Measurements from ENCODE around the gene CERS4. TPM values are rescaled to one million over a fixed set of nuclear protein-coding genes. Genes with fewer than 3 reads are reported as not detected.
"Not testable (repeated sequence)": the region's sequence is repeated elsewhere in the genome, so short reads cannot be mapped to it uniquely, and the experiment has no call there.

CERS4 gene
- total RNA-seq, 2 donors from 2014 or later, result 14.7 to 33.0 TPM

GRCh38 chr19:8204961-8205360 is 4.2 kb upstream of the CERS4 start:
- Mint-ChIP-seq H3K4me1 (peaks cover 3% of the 10 kb centered on the region), H3K27ac (no peak overlapping the region), H3K4me3 (no peak overlapping the region), H3K27me3 (no peaks in the 10 kb centered on the region), H3K9me3 (no peaks in the 10 kb centered on the region), H3K36me3 (ENCODE audit: low read depth) (peaks cover 5% of the 10 kb centered on the region)
- ATAC-seq (replicated peaks), result no peak

GRCh38 chr19:8206147-8207087 is 2.8 kb upstream of the CERS4 start:
- no peak for ATAC-seq (replicated peaks)
- Mint-ChIP-seq H3K36me3 (ENCODE audit: low read depth) (peaks cover 10% of the 10 kb centered on the region), H3K9me3 (no peaks in the 10 kb centered on the region), H3K4me1 (peaks cover 10% of the 10 kb centered on the region), H3K4me3 (no peak overlapping the region), H3K27ac (peak overlapping the region; percentile 52), H3K27me3 (no peaks in the 10 kb centered on the region)

DNA sequence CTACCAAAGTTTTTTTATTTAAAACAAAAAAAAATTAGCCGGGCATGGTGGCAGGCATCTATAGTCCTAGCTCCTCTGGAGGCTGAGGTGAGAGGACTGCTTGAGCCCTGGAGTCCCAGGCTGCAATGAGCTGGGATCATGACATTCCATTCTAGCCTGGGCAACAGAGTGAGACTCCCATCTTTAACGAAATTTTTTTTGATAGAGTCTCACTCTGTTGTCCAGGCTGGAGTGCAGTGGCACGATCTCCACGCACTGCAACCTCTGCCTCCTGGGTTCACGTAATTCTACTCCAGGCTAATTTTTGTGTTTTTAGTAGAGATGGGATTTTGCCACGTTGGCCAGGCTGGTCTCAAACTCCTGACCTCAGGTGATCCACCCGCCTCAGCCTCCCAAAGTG is 1.8 kb upstream of the CERS4 start:
- H3K4me1 Mint-ChIP-seq, result peaks cover 19% of the 10 kb centered on the region
- not testable (repeated sequence) for ATAC-seq (replicated peaks); H3K27me3 Mint-ChIP-seq; H3K4me3 Mint-ChIP-seq; H3K9me3 Mint-ChIP-seq; H3K27ac Mint-ChIP-seq
- peaks cover 18% of the 10 kb centered on the region for H3K36me3 Mint-ChIP-seq (ENCODE audit: low read depth)

DNA sequence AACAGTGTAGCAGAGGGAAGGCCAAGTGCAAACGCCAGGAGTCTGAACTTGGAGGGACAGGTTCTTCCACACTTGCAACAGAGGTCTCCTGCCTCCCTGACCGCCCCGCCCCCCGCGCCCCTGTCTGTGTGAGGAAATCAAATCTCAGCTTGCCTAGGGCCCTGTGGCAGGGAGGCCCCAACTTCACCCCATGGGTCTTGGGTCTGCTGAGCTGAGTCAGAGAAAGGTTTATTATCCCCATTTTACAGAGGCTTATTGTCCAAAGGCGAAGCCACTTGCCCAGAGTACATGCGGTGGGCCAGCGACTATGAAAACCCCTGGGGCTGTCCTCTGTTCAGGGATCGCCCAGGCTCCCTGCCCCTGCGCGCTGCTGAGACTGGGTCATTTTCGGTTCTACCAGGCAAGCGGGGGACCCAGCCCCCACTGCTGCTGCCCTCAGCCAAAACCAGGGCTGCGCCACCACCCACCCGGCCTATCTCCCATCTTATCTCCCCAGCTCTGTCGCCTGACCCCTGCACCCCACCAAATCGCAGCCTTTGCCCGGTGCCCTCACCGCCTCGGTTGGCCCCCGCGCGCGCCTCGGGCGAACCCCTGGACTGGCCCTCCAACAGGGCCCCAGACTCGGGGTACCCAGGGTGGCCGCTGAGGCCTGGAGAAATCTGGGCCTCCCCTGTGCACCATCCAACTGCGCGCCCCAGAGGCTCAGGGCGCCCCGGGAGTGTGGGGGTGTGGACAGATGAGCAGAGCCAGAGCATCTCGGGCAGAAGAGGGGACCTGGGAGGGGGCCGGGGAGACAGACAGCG is 850 bp upstream of the CERS4 start:
- peak overlapping the region; percentile 48 for H3K4me3 Mint-ChIP-seq
- no peak overlapping the region for H3K27ac Mint-ChIP-seq
- H3K27me3 Mint-ChIP-seq, result no peaks in the 10 kb centered on the region
- peaks cover 27% of the 10 kb centered on the region for H3K36me3 Mint-ChIP-seq (ENCODE audit: low read depth)
- peaks cover 19% of the 10 kb centered on the region for H3K4me1 Mint-ChIP-seq
- no peaks in the 10 kb centered on the region for H3K9me3 Mint-ChIP-seq
- peak; percentile 2 for ATAC-seq (replicated peaks)

- Mint-ChIP-seq H3K4me3 (peak overlapping the region; percentile 94), H3K27me3 (no peaks in the 10 kb centered on the region), H3K36me3 (ENCODE audit: low read depth) (peaks cover 40% of the 10 kb centered on the region), H3K4me1 (peaks cover 28% of the 10 kb centered on the region), H3K9me3 (no peaks in the 10 kb centered on the region), H3K27ac (peak overlapping the region; percentile 97)
- ATAC-seq (replicated peaks), result peak; percentile 85
These were observed 550 bp downstream of the CERS4 start for GRCh38 chr19:8209462-8210378.

DNA sequence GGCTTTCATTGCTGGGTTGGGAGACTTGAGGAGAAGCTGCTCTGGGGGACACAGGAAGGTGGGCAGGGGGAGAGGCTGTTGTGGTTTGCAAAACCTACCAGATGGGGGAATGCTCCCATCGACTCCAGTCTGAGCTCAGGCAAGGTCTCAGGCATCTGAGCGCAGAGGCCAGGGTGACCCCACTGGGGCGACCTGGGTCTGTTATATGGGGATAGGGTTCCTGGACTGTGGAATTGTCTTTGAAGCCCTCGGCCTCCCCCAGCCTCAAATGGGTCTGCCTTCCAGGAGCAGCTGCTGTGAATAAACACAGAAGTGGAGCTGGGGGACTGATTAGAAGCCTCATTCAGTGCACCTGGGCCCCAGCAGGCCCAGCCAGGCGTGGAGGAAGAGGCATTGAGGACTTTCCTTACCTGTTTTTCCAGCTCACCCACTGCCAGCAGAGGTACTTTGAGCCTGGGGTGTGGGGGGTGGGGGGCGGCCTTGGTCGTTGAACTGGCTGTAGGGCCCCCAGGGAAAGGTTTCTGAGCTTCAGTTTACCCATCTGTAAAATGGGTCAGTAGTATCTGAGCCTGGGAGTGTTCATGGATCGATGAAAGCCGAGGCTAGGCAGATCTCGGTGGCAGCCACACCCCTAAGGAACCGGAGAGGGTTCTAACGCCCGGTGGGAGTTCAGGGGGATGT is 1.4 kb downstream of the CERS4 start:
- H3K27ac Mint-ChIP-seq, result peak overlapping the region; percentile 97
- peak overlapping the region; percentile 94 for H3K4me3 Mint-ChIP-seq
- no peaks in the 10 kb centered on the region for H3K27me3 Mint-ChIP-seq
- H3K4me1 Mint-ChIP-seq, result peaks cover 28% of the 10 kb centered on the region
- no peaks in the 10 kb centered on the region for H3K9me3 Mint-ChIP-seq
- H3K36me3 Mint-ChIP-seq (ENCODE audit: low read depth), result peaks cover 40% of the 10 kb centered on the region
- no peak for ATAC-seq (replicated peaks)

DNA sequence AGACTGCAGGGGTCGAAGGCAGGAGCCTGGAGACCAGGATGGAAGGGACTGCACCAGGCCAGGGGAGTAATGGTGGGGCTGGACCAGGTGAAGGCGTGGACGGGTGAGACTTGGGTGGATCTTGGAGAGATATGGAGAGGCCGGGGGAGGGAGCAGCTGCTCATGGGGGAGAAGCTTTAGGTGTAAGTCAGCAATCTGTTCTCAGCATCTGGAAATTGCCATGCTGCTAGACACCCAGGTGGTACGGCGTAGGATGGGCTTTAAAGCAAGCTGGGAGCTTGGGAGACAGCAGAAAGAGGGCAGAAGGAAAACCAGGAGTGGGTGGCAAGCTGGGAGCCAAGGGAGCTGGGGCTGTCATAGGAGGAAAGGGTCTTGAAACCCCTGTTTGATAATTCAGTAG is 3.0 kb downstream of the CERS4 start:
- peak overlapping the region; percentile 69 for H3K27ac Mint-ChIP-seq

DNA sequence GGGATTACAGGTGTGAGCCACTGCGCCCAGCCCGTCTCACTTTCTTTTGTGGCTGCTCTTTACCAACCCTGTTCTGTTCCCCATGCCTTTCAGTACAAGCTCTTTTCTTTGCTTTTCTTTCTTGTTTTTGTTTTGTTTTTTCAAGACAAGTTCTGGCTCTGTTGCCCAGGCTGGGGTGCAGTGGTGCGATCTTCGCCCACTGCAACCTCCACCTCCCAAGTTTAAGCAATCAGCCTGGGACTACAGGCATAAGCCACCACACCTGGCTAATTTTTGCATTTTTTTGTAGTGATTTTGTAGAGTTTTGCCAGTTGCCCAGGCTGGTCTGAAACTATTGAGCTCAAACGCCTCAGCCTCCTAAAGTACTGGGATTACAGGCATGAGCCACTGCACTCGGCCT is 3.7 kb downstream of the CERS4 start:
- no peaks in the 10 kb centered on the region for H3K27me3 Mint-ChIP-seq
- peaks cover 32% of the 10 kb centered on the region for H3K4me1 Mint-ChIP-seq
- no peaks in the 10 kb centered on the region for H3K9me3 Mint-ChIP-seq
- no peak for ATAC-seq (replicated peaks)
- H3K27ac Mint-ChIP-seq, result no peak overlapping the region
- no peak overlapping the region for H3K4me3 Mint-ChIP-seq
- H3K36me3 Mint-ChIP-seq (ENCODE audit: low read depth), result peaks cover 58% of the 10 kb centered on the region

More for the DNA sequence above, 3.0 kb downstream of the CERS4 start:
- Mint-ChIP-seq H3K4me3 (peak overlapping the region; percentile 36), H3K9me3 (no peaks in the 10 kb centered on the region), H3K36me3 (ENCODE audit: low read depth) (peaks cover 57% of the 10 kb centered on the region), H3K27me3 (no peaks in the 10 kb centered on the region), H3K4me1 (peaks cover 32% of the 10 kb centered on the region)
- ATAC-seq (replicated peaks), result no peak

GRCh38 chr19:8213827-8214672 is 4.9 kb downstream of the CERS4 start:
- H3K9me3 Mint-ChIP-seq, result no peaks in the 10 kb centered on the region
- no peak for ATAC-seq (replicated peaks)
- no peak overlapping the region for H3K4me3 Mint-ChIP-seq
- H3K27ac Mint-ChIP-seq, result peak overlapping the region; percentile 76
- peaks cover 58% of the 10 kb centered on the region for H3K36me3 Mint-ChIP-seq (ENCODE audit: low read depth)
- peaks cover 32% of the 10 kb centered on the region for H3K4me1 Mint-ChIP-seq
- no peaks in the 10 kb centered on the region for H3K27me3 Mint-ChIP-seq

DNA sequence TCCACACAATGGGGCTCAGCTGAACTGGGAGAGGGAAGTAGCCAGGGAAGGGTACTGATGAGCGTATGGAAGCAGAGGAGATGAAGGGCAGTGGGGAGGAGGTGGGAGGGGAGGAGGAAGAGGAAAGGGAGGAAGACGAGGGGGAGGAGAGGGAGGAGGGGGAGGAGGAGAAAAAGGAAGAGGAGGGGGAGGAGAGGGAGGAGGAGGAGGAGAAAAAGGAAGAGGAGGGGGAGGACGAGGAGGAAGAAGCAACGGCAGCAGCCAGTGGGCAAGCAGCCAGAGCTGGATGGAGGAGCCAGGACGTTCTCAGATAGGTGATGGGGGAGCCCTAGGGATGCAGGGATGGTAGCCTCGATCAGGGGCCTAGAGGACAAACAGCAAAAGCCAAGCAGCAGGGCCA is 5.6 kb downstream of the CERS4 start:
- Mint-ChIP-seq H3K4me1 (peaks cover 31% of the 10 kb centered on the region), H3K4me3 (no peak overlapping the region), H3K27me3 (no peaks in the 10 kb centered on the region), H3K9me3 (no peaks in the 10 kb centered on the region), H3K36me3 (ENCODE audit: low read depth) (peaks cover 55% of the 10 kb centered on the region), H3K27ac (peak overlapping the region; percentile 76)
- no peak for ATAC-seq (replicated peaks)

GRCh38 chr19:8215783-8216182 is 6.6 kb downstream of the CERS4 start:
- H3K27me3 Mint-ChIP-seq, result no peaks in the 10 kb centered on the region
- peaks cover 48% of the 10 kb centered on the region for H3K36me3 Mint-ChIP-seq (ENCODE audit: low read depth)
- no peak overlapping the region for H3K4me3 Mint-ChIP-seq
- H3K4me1 Mint-ChIP-seq, result peaks cover 24% of the 10 kb centered on the region
- no peaks in the 10 kb centered on the region for H3K9me3 Mint-ChIP-seq
- H3K27ac Mint-ChIP-seq, result no peak overlapping the region
- ATAC-seq (replicated peaks), result no peak

- Mint-ChIP-seq H3K4me1 (peaks cover 23% of the 10 kb centered on the region), H3K36me3 (ENCODE audit: low read depth) (peaks cover 48% of the 10 kb centered on the region), H3K27ac (no peak overlapping the region), H3K27me3 (no peaks in the 10 kb centered on the region), H3K9me3 (no peaks in the 10 kb centered on the region), H3K4me3 (no peak overlapping the region)
- no peak for ATAC-seq (replicated peaks)
These were observed 7.2 kb downstream of the CERS4 start for GRCh38 chr19:8216357-8216756.

DNA sequence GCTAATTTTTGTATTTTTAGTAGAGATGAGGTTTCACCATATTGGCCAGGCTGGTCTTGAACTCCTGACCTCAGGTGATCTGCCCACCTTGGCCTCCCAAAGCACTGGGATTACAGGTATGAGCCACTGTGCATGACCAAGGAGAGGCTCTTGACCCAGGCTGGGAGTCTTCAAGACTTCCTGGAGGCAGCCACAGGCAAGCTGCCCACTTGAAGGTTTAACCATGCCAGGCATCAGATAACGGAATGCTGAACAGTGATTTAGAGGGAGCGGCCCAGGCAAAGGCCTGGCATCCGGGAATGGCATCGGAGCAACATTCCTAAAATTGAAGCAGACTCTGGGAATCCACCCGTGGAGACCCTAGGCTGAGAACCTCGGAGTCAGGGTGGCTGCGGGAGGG is 9.0 kb downstream of the CERS4 start:
- peaks cover 33% of the 10 kb centered on the region for H3K36me3 Mint-ChIP-seq (ENCODE audit: low read depth)
- not testable (repeated sequence) for H3K9me3 Mint-ChIP-seq; H3K27me3 Mint-ChIP-seq; H3K4me3 Mint-ChIP-seq; H3K27ac Mint-ChIP-seq; ATAC-seq (replicated peaks)
- H3K4me1 Mint-ChIP-seq, result peaks cover 13% of the 10 kb centered on the region

Data from activated T-helper 17 cell treated with anti-CD3 and anti-CD28 coated beads, Interleukin-2, amount 50 U/mL, for 72 hours (primary cell).